NCI-H2029 treated with DMSO at 0.1 percent for 48 hours (cell line): Measurements from ENCODE around the gene UBD.
A peak's percentile ranks its signal among the peaks of the same experiment; 100 is the strongest.

Source experiments
- DNase-seq: peaks from one replicate; lab custom pipeline; 2025; lab: John Stamatoyannopoulos, UW

UBD gene

DNA sequence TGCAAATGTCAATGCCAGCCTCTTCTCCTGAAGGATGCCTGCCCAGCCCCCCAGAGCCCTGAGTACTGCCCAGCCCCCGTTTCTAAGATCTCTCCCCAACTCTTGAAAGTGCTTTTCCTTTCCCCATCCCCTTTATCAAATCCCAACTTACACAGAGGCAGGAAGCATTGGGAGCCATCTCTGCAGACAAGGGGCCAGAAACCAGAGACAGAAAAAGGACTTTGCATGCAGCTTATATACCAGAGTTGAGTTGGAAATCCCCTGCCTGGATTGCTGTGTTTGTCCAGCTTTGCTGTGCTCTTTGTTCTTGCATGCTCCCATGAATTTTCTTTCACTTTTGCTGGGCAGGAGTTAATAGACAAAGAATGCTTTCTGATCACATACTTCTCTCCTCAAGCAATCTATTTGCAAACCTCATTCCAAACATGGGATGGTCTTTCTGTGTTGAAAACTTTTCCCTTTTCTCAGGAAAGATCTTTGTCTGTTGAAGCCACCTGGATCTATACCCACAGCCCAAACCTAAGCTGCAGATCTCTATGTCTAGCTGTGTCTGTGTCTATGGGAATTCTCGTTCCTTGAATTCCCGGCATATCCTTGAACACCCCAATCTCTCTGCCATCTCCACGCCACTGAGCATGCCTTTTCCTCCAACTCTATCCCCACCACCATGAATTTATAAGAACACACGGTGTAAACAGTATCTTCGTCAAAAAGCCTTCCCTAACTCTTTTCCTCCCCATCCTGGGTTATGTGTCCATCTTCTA, at the start of gene UBD:
Gene UBD (minus strand): TSS at position 209 of the 764 bp plus-strand sequence. CDS start 31 bp downstream, at position 178.
- no peak for DNase-seq

- no peak for DNase-seq
Observed at GRCh38 chr6:29608131-29608530, 48.6 kb upstream of the UBD start.

- DNase-seq: no peak
Observed at GRCh38 chr6:29603930-29604329, 44.4 kb upstream of the UBD start.

DNA sequence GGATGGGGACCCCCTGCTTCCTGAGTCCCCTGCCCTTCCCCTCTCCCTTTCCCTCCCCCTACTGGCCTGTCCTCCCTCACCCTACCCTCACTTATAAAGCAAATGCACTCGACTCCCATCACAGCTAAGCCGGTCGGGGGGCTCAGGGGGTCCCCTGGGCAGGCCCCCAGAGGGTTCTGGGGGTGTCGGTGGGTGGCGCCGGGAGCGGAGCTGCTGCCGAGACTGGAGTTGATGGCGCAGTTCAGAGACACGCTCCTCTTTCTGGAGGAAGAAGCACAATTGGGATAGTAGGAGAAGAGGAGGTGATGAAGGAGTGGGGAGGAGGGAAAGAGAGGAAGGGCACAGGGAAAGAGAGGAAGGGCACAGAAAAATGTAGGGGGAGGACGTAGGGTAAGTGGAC, 43.9 kb upstream of the UBD start:
- DNase-seq: no peak

DNA sequence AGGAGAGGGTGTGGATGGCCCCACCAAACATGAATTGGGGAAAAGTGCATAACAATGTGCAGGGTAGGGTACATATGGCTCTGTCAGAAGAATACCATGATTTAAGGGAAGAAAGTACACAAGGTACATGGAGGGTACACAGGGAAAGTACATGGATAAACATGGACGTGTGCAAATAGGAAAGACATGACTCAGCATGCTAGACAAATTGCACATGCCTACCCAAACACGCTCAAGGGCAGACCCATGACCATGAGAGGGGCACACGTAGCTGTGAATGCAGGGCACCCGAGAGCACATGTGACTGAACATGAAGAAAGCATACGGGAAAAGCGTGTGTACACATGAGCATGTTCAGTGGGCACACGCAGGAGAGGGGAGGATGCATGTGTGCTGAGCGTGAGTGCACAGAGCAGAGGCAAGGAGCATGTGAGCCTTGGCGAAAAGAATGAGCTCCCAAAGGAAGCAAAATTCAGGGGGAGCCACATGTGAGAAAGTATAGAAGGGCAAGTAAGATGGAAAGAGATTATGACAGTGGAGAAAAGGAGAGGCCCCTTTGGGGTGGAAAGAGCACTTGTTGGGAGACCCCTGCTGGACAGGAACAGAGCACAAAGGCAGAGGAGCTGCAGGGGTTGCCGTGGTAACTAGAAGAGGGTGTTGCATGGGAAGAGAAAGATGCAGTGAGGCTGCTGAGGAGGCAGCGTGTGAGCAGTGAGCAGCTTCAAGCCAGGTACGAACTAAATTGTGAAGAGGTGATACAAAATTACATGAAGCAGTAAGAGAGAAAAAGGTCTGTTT, 43.2 kb upstream of the UBD start:
- DNase-seq: no peak

GRCh38 chr6:29598172-29598747, 38.7 kb upstream of the UBD start:
- DNase-seq: no peak

DNA sequence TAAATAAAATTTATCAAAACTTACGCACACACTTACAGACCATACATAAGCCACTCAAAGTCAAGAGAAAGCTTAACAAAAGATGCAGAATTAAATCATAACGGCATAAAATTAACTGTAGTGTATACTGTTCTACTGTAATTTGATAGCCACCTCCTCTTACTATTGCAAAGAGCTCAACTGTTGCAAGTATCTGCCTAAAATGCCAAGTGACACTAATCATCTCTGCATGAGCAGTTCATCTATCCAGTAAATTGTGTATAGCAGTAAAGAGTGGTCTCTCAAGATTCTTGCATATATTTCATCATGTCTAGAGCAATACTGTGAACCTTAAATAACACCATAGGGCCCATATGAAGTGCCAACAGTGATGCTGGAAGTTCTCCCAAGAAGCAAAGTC, 37.7 kb upstream of the UBD start:
- DNase-seq: no peak

- DNase-seq: no peak
Observed at GRCh38 chr6:29596381-29596900, 36.9 kb upstream of the UBD start.

GRCh38 chr6:29593199-29593855, 33.8 kb upstream of the UBD start:
- DNase-seq: no peak

DNA sequence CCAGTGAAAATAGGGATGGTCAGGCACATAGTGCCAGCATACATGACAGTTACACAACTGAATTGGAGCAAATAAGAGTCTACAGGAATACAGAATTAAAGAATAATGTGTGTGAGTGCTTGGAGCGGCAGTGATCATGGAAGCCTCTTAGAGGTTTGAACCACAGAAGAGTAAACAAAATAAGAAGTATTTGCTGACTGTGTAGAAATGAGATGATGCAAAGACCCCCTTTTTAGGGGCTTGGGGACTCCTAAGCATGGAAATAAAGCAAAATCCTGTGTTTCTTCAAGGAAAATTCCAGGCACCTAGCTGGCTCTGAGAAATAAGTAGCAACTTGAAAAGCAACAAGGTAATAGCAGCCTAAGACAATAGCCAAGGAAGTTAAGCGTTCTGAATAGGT, 32.1 kb upstream of the UBD start:
- no peak for DNase-seq

GRCh38 chr6:29590218-29590808, 30.8 kb upstream of the UBD start:
- DNase-seq: no peak

DNA sequence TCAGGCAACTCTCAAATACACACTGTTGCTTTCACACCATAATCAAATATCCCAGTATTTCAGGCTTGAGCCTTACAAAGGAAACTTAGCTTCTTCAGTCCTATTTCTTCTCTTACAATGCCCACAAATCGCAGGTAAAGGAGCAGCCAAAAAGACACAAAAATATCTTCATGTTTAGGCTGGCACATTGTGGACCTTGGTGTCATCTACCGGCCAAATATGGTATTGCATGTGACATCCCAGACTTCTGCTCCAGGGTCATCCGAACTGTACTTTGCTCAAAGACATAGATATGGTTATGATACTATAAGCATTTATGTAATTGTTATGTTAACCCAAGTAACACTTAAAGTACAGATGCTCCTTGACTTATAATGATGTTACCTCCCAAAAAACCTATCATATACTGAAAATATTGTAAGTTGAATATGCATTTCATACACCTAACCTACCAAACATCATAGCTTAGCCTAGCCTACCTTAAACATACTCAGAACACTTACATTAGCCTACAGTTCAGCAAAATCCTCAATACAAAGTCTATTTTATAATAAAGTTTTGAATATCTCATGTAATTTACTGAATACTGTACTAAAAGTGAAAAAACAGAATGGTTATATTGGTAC, 30.0 kb upstream of the UBD start:
- DNase-seq: peak; percentile 9

DNA sequence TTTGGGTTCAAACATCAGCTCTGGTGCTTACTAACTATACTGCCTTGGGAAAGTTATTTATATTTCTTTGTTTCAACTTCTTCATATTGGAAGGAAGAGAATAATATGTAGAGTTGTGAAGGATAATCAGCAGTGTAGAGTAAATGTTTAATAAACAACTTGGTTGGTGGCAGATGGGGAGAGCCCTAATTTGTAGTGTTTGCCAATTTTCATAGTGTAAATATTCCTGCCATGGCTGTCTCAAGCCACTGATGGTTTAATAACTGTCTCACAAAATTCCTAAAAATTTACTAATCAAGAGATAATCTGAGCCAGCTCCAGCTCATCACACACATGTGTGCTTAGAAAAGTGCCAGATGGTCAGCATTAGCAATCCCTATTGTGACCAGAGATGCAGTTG, 25.3 kb upstream of the UBD start, which contains the start of gene OR2H2:
Gene OR2H2 (plus strand): TSS at position 301 of the 400 bp plus-strand sequence. CDS start 2,824 bp downstream, outside the sequence.
- no peak for DNase-seq

DNA sequence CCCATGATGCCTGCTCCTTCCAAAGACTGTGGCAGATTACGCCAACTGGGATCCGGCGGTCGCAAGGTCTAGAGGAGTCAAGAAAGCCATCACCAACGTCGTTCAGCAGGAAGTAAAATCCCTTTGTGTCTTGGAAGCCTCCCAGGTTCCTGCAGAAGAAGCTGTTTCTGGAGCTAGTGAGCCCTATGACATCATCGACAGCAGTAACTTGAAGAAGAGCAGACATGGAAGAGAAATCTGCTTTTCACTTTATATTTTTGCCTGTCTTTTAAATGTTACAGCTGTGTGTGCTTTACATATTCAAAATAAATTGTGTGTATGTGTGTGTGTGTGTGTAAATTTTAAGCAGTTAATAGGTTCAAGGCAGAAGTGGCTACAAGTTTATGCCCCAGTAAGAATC, 18.0 kb upstream of the UBD start:
- DNase-seq: no peak

DNA sequence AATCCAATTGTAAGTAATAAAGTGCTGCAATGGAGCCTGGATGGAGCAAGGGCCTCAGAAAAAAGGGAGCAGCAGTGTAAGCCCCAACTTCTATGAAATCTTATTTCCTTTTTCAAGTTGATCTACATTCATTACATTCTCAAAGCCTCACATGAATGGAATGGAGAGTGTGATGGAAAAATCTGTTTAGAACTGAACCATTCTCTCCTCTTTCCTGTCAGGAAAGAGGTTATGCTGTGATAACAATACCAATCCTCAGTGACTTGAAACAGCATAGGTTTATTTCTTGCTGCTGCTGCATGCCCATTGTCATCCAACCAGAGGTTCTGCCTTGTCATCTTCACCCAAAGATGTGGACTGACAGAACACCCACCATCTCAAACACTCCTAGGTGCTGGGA, 16.5 kb upstream of the UBD start:
- no peak for DNase-seq

DNA sequence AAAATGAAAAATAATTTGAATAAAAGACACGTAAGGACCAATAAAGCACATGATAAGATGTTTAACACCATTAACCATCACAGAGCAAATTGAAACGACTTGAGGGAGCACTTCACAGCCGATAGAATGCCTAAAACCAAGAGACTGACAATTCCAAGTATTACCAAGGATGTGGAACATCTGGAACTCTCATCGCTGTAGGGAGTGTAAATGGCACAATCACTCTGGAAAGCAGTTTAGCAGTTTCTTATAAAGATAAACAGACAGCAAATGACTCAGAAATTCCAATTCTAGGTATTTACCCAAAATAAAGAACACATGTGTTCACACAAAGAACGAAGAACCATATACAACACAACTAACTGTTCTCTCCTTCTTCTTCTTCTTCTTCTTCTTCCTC, 8.5 kb upstream of the UBD start:
- DNase-seq: no peak

DNA sequence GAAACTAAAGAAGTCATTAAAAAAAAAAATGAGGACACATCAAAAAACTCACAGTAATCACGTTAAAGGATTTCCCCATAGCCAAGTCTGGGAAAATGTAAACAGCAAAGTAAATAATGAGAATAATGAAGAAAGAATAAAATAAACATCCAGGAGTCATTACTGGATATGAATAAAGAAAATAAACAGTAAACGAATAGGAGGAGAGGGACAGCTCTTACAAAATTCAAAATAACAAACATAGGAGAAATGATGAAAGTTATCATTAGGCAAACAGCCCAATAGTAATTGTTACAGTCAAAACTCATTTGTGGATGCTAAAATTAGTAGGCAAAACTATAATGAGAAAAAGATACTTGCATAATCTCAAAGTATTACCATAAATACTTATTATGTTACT, 8.0 kb upstream of the UBD start:
- DNase-seq: no peak

GRCh38 chr6:29566856-29567255, 7.3 kb upstream of the UBD start:
- no peak for DNase-seq

DNA sequence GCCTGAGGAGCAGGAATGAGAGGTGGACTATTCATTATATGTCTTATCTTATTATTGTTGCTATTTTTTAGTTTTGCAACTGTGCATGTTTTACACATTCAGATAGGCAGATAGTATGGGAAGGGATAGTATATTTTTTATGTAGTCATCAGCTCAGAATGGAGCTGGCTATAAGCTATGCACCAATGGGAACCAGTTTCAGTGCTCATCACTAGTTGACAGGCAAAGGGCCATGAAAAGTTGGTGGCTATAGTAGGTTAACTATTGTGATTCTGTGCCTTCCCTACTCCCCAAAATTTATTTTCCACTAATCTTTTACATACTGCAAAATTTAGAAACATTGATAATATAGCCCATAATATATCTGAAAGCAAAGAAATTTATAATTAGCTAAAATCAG, 5.3 kb upstream of the UBD start:
- DNase-seq: no peak

DNA sequence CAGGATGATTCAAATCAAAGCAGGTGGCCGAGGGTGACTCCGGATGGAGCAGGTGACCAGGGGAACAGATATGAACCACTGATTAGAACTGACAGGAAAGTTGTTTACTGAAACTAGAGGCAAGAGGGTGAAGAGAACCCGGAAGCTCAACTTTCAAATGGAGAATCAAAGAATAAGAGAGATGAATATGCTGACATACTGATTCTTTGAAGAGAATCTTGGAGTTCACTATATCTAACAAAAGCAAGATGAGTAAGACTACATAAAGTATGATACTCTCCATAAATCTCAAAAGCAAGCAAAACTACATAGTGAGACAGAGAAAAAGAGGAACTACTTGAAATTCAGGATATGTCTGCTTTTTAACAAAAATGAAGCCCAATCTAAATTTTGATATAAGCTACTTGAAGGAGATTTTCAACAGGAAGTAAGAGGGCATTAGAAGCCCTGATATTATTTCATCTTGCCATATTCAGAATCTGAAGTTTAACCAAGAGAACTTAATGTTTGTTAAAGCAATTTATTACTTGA, 4.0 kb upstream of the UBD start:
- DNase-seq: no peak

DNA sequence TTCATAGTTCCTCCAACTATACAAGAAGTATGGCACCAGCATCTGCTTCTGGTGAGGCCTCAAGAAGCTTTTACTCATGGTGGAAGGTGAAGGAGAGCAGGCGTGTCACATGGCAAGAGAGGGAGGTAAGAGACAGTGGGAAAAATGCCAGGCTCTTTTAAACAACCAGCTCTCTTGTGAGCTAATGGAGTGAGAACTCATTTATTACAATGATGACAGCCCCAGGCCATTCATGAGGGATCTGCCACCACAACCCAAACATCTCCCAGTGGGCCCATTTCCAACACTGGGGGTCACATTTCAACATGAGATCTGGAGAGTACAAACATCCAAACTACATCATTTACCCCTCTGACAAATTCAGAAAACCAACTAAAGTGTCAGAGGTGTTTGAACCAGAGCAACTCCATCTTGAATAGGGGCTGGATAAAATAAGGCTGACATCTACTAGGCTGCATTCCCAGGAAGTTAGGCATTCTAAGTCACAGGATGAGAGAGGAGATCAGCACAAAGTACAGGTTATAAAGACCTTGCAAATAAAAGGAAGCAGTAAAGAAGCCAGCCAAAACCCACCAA, 2.2 kb upstream of the UBD start:
- DNase-seq: no peak
